Measurements from ENCODE around the gene QRICH1.

GRCh38 chr3:49035281-49035680, 58.6 kb downstream of the QRICH1 start:
- TF ChIP-seq CTCF (IDR thresholded peaks at IDR 0.05), result no peak
- no peak for TF ChIP-seq POLR2A (IDR thresholded peaks at IDR 0.05)
